Neutrophil (primary cell): ENCODE results near the gene PRSS27.

Source experiments
- H3K27ac ChIP-seq: fragments of 200-600 bp; sonication (generic); 2 replicates; pipeline ENCODE4 v1.5.1; 2016; ENCODE audit warnings: mild to moderate bottlenecking, moderate library complexity
- H3K27me3 ChIP-seq: fragments of 200-600 bp; sonication (generic); 2 replicates; pipeline ENCODE4 v1.6.0; 2016; ENCODE audit warnings: mild to moderate bottlenecking
- H3K36me3 ChIP-seq: fragments of 200-600 bp; sonication (generic); 2 replicates; pipeline ENCODE4 v1.5.1; 2017
- H3K4me1 ChIP-seq, 2 experiments: fragments of 200-600 bp in 1 of 2; sonication (generic) in 1 of 2; 1 replicate in 1 of 2; 2 replicates in 1 of 2; pipeline versions ENCODE4 v1.5.1 to v1.6.1; 2013 to 2016; ENCODE audit warnings: low read depth in 1 of 2, low read length in 1 of 2, mild to moderate bottlenecking in 1 of 2, moderate library complexity in 1 of 2; ENCODE audit not compliant: control insufficient read depth in 1 of 2, insufficient read depth in 1 of 2
- H3K4me3 ChIP-seq, 2 experiments: fragments of 200-600 bp in 1 of 2; sonication (generic) in 1 of 2; 1 replicate in 1 of 2; 2 replicates in 1 of 2; pipeline ENCODE4 v1.5.1; 2013 to 2016; ENCODE audit warnings: low read depth in 1 of 2, low read length in 1 of 2, mild to moderate bottlenecking in 1 of 2, moderate library complexity in 1 of 2
- H3K9me3 ChIP-seq: fragments of 200-600 bp; sonication (generic); 2 replicates; pipeline ENCODE4 v1.5.1; 2016
- CTCF ChIP-seq: fragments of 200-600 bp; sonication (generic); IDR thresholded peaks from 2 replicates; pipeline ENCODE4 v1.5.1; 2016; ENCODE audit warnings: antibody characterized with exemption

Gene PRSS27

GRCh38 chr16:2702438-2702825 is 17.6 kb downstream of the PRSS27 start:
- no peaks in the 10 kb centered on the region for H3K9me3 ChIP-seq
- peaks cover 100% of the 10 kb centered on the region for H3K36me3 ChIP-seq
- H3K27ac ChIP-seq: no peak overlapping the region
- no peaks in the 10 kb centered on the region for H3K27me3 ChIP-seq
- no peak overlapping the region for H3K4me3 ChIP-seq
- no peak for TF ChIP-seq CTCF
- no peaks in the 10 kb centered on the region for H3K4me1 ChIP-seq

GRCh38 chr16:2701713-2702437 is 18.1 kb downstream of the PRSS27 start:
- Histone ChIP-seq H3K4me1 (no peaks in the 10 kb centered on the region), H3K9me3 (no peaks in the 10 kb centered on the region), H3K27ac (no peak overlapping the region), H3K27me3 (no peaks in the 10 kb centered on the region), H3K36me3 (peaks cover 100% of the 10 kb centered on the region), H3K4me3 (no peak overlapping the region)
- no peak for TF ChIP-seq CTCF

- H3K36me3 ChIP-seq: peaks cover 100% of the 10 kb centered on the region
- no peak overlapping the region for H3K27ac ChIP-seq
- H3K9me3 ChIP-seq: no peaks in the 10 kb centered on the region
- TF ChIP-seq CTCF: no peak
- H3K4me1 ChIP-seq: no peaks in the 10 kb centered on the region
- no peak overlapping the region for H3K4me3 ChIP-seq
- H3K27me3 ChIP-seq: no peaks in the 10 kb centered on the region
Observed at GRCh38 chr16:2701272-2701671, 18.8 kb downstream of the PRSS27 start.

- Histone ChIP-seq H3K27ac (no peak overlapping the region), H3K4me3 (no peak overlapping the region), H3K36me3 (peaks cover 95% of the 10 kb centered on the region), H3K27me3 (no peaks in the 10 kb centered on the region), H3K4me1 (no peaks in the 10 kb centered on the region), H3K9me3 (no peaks in the 10 kb centered on the region)
- TF ChIP-seq CTCF: no peak
Observed at GRCh38 chr16:2700786-2701185, 19.2 kb downstream of the PRSS27 start.

GRCh38 chr16:2699791-2700600 is 20.0 kb downstream of the PRSS27 start:
- Histone ChIP-seq H3K4me3 (no peak overlapping the region), H3K9me3 (no peaks in the 10 kb centered on the region), H3K27me3 (no peaks in the 10 kb centered on the region), H3K27ac (no peak overlapping the region), H3K4me1 (no peaks in the 10 kb centered on the region), H3K36me3 (peaks cover 87% of the 10 kb centered on the region)
- TF ChIP-seq CTCF: no peak
